Activated CD8-positive, alpha-beta T cell treated with anti-CD3 and anti-CD28 coated beads, Interleukin-2, amount 10 ng/mL, durations not matched to agents 7 days and 5 days (primary cell): Measurements from ENCODE around the gene HSPB7. TPM values are rescaled to one million over a fixed set of nuclear protein-coding genes. Genes with fewer than 3 reads are reported as not detected.
A peak's percentile ranks its signal among the peaks of the same experiment; 100 is the strongest.
"Not testable (repeated sequence)": the region's sequence is repeated elsewhere in the genome, so short reads cannot be mapped to it uniquely, and the experiment has no call there.

ENCODE experiments used
- ATAC-seq: fragments of 150-1000 bp; cut with Tn5 transposase; one replicate; pipeline ENCODE4 v1.10.0; 2021; ENCODE audit warnings: moderate library complexity
- CTCF ChIA-PET: fragments of 350-600 bp; sonication (Branson Sonifier 250); formaldehyde crosslinking; loops from one replicate; lab custom pipeline; 2021; ENCODE audit warnings: antibody characterized with exemption; lab: Charles Lee
- POLR2A ChIA-PET: fragments of 350-600 bp; sonication (Branson Sonifier 250); formaldehyde crosslinking; loops from one replicate; lab custom pipeline; 2021; ENCODE audit warnings: antibody characterized with exemption; lab: Charles Lee
- DNase-seq: peaks from one replicate; pipeline ENCODE4 v3.0.0-alpha.2; 2020
- H3K27ac Mint-ChIP-seq: one replicate; pipeline ENCODE4 v1.8.0; 2021; ENCODE audit warnings: mild to moderate bottlenecking, mixed read lengths
- H3K27me3 Mint-ChIP-seq: one replicate; pipeline ENCODE4 v1.8.0; 2021; ENCODE audit warnings: low read depth, mixed read lengths
- H3K36me3 Mint-ChIP-seq: one replicate; pipeline ENCODE4 v1.8.0; 2021; ENCODE audit warnings: low read depth, mixed read lengths
- H3K4me1 Mint-ChIP-seq: one replicate; pipeline ENCODE4 v1.8.0; 2021; ENCODE audit warnings: low read depth, mixed read lengths
- H3K4me3 Mint-ChIP-seq: one replicate; pipeline ENCODE4 v1.8.0; 2021; ENCODE audit warnings: mild to moderate bottlenecking, mixed read lengths
- H3K9me3 Mint-ChIP-seq: one replicate; pipeline ENCODE4 v1.8.0; 2022; ENCODE audit warnings: mixed read lengths; ENCODE audit not compliant: insufficient read depth
- total RNA-seq, 2 experiments: library from RNA; stranded (reverse); gene quantifications; one replicate each; pipeline ENCODE4 v1.2.3, GENCODE V29; 2021

HSPB7 gene
- total RNA-seq, 2 experiments from 2014 or later: not detected

DNA sequence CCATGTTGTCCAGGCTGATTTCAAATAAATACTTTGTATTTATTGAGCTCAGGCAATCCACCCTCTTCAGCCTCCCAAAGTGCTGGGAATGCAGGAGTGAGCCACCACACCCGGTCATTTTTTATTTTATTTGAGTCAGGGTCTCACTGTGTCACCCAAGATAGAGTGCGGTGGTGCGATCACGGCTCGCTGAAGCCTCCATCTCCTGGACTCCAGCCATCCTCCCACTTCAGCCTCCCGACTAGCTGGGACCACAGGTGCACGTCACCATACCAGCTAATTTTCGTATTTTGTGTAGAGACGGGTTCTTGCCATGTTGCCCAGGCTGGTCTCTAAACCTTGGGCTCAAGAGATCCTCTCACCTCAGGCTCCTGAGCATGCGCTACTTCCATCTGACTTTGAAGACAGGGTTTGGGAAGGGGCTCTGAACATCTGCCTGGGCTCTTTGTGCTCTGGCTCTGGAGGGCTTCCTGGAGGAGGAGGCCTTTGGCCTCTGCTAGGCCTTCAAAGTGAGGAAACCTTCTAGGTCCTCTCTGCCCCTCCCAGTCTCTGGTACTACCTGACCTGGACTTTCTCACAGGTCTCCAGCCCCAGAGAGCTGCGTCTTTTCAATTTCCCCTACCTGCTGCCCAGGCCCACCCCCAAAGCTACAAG lies 5.8 kb downstream of the HSPB7 start:
- peaks cover 10% of the 10 kb centered on the region for H3K27me3 Mint-ChIP-seq
- POLR2A ChIA-PET: interaction anchor here (0.9 kb wide), 1 partner anchor 502 kb away, joined by 3 read pairs; the partner anchor contains the start of gene RNU1-1
- H3K27ac Mint-ChIP-seq: peak overlapping the region; percentile 25
- no peak overlapping the region for H3K4me3 Mint-ChIP-seq
- ATAC-seq (no peak), DNase-seq (no peak)
- H3K4me1 Mint-ChIP-seq: peaks cover 12% of the 10 kb centered on the region
- H3K9me3 Mint-ChIP-seq: no peaks in the 10 kb centered on the region
- CTCF ChIA-PET: interaction anchor here (1.9 kb wide), 1 partner anchor 44 kb away, joined by 8 read pairs; no protein-coding TSS in a partner anchor
- no peaks in the 10 kb centered on the region for H3K36me3 Mint-ChIP-seq

DNA sequence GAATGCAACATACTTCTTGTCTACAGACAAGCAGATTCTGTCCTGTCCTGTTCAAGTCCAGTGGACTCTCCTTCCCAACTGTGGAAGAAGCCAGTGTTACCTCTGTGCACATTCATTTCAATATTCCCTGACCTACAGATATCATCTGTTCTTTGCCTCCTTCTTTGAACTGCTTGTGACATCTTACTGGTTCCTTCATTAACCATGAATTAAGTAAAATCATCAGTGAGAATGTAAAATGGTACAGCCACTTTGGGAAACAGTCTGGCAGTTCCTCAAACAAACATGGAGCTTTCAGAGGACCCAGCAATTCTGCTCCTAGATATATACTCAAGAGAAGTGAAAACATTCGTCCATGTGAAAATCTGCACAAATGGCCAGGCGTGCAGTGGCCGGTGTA lies 7.0 kb downstream of the HSPB7 start:
- Mint-ChIP-seq H3K36me3 (no peaks in the 10 kb centered on the region), H3K9me3 (no peaks in the 10 kb centered on the region), H3K4me1 (peaks cover 18% of the 10 kb centered on the region), H3K27me3 (peaks cover 10% of the 10 kb centered on the region), H3K27ac (no peak overlapping the region), H3K4me3 (no peak overlapping the region)
- ChIA-PET CTCF (interaction anchor here (1.3 to 2.0 kb wide), 4 partner anchors 45 to 219 kb away, joined by 4 to 6 read pairs (median 4); no protein-coding TSS in a partner anchor), POLR2A (no interaction called here)
- no peak for DNase-seq
- ATAC-seq: no peak

DNA sequence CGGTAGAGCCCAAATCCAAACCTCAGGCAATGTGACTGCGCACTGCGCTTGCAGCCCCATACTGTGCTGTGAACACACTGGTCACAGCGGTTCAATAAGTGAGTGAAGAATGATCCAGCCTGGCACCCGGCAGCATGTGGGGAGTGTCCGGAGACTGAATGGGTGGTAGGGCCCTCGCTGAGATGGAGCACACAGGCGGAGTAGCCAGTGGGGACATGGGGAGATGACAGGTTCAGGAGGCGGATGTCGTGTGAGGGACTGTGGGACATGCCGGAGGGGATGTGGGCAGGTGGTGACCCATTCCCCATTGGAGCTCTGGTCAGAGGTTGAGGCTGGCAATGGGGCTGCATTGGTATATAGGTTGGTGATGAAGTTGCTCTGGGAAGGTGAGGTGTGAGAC lies 8.2 kb downstream of the HSPB7 start:
- peaks cover 18% of the 10 kb centered on the region for H3K4me1 Mint-ChIP-seq
- H3K36me3 Mint-ChIP-seq: no peaks in the 10 kb centered on the region
- ATAC-seq: no peak
- H3K27ac Mint-ChIP-seq: no peak overlapping the region
- peaks cover 9% of the 10 kb centered on the region for H3K27me3 Mint-ChIP-seq
- POLR2A ChIA-PET: no interaction called here
- CTCF ChIA-PET: interaction anchor here (0.6 to 2.0 kb wide), 13 partner anchors 11 to 339 kb away, joined by 3 to 6 read pairs (median 4); partner anchors contain the start of genes CLCNKA and SPEN
- H3K4me3 Mint-ChIP-seq: no peak overlapping the region
- no peaks in the 10 kb centered on the region for H3K9me3 Mint-ChIP-seq
- DNase-seq: no peak

DNA sequence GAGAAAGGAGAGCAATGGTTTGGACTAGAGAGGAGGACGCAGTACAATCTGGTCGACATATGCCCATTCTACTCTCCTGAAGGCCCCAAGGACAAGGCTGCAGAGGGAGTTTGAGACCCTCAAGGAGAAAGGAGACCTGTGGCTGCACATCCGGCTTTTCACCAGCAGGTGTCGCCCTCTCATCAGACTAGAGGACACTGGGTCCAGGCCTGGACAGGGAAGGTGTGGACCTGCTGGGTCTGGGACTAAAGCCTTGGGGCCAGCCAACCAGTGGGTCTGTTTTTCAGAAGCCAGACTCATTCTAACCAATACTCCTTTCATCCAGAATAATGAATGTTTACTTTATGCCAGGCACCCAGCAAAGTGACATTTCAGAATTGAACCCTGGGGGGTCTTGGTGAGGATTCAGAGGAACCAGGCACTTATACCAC lies 8.8 kb downstream of the HSPB7 start:
- H3K4me1 Mint-ChIP-seq: peaks cover 18% of the 10 kb centered on the region
- no peak overlapping the region for H3K4me3 Mint-ChIP-seq
- ChIA-PET POLR2A (no interaction called here), CTCF (interaction anchor here (0.6 to 2.0 kb wide), 9 partner anchors 11 to 206 kb away, joined by 3 to 5 read pairs (median 3); partner anchors contain the start of genes CLCNKA and SPEN)
- H3K27ac Mint-ChIP-seq: no peak overlapping the region
- ATAC-seq (peak; percentile 64), DNase-seq (peak; percentile 82)
- H3K36me3 Mint-ChIP-seq: no peaks in the 10 kb centered on the region
- H3K9me3 Mint-ChIP-seq: no peaks in the 10 kb centered on the region
- H3K27me3 Mint-ChIP-seq: peaks cover 5% of the 10 kb centered on the region

DNA sequence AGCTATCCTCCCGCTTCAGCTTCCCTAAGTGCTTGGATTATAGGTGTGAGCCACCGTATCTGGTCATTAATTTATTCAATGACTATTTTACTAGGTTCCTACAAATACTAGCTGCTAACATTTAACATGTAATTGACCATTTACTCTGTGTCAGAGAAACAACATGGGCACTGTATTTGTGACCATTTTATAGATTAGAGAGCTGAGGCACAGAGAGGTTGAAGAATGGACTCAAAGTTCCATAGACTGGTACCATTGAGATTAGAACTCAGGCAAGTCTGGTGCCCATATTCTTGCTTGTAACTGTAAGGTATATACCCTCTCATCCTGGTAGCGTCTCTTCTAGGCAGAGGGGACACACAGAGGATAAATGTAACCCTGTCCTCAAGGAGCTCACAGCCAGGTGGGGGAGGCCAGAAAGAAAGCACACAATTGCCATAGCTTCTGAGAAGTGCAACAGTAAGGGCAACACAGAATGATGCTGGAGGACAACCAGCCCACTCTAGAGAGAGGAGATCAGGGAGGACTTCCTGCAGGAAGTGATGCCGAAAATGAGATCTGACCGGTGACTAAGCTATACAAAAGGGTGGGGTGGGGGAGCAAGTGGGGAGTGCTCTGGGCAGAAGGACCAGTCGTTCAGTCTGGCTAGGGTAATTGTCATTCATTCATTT lies 10.0 kb downstream of the HSPB7 start:
- Mint-ChIP-seq H3K36me3 (no peaks in the 10 kb centered on the region), H3K9me3 (no peaks in the 10 kb centered on the region), H3K27ac (no peak overlapping the region), H3K4me1 (peaks cover 18% of the 10 kb centered on the region), H3K4me3 (no peak overlapping the region), H3K27me3 (peaks cover 5% of the 10 kb centered on the region)
- ATAC-seq: no peak
- ChIA-PET CTCF (interaction anchor here (0.7 to 3.0 kb wide), 18 partner anchors 11 to 237 kb away, joined by 3 to 11 read pairs (median 3); no protein-coding TSS in a partner anchor), POLR2A (no interaction called here)
- no peak for DNase-seq

DNA sequence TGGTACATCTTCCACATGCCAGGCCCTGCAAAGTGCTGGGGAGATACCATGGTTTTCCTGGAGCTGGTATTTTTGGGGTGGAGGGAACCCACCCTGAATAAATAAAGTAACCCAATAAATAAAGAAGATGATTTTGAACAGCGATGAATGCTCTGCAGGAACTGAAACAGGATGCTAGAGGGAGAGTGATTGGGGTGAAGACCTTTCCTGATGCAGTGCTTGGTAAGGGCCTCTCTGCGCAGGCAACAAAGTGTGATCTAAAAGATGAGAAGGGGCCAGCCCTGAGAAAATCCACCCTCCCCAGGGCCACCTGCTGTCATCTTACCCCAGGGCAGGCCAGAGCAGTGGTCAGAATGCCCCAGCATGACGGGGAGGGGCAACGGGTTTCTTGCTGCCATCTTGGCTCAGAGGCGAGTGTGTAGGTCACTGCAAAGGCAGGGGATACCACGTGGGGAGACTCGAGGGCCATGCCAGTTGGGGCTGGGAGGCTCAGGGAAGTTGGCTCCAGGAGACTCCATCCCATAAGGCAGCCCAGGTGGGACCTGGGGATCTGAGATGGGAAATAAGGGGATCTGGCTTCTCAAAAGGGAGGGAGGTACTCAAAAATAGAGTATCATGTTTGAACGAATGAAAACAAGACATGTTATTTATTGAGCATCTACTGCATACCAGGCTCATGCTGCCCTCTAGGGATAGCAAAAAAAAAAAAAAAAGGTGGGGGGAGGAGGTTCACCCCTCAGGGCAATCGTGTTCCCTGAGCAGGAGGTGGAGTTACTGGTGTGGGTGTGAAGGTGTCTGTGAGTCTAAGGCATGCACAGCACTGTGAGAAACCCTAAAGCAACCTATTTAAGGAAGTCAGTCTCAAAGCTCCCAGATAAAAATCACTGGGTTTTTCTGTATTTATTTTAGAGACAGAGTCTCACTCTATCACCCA lies 11.0 kb downstream of the HSPB7 start:
- H3K9me3 Mint-ChIP-seq: no peaks in the 10 kb centered on the region
- peaks cover 12% of the 10 kb centered on the region for H3K4me1 Mint-ChIP-seq
- DNase-seq (no peak), ATAC-seq (peak; percentile 45)
- POLR2A ChIA-PET: interaction anchor here (0.5 kb wide), 1 partner anchor 78 kb away, joined by 3 read pairs; no protein-coding TSS in a partner anchor
- no peak overlapping the region for H3K4me3 Mint-ChIP-seq
- CTCF ChIA-PET: interaction anchor here (0.8 to 3.0 kb wide), 15 partner anchors 10 to 215 kb away, joined by 3 to 11 read pairs (median 3); no protein-coding TSS in a partner anchor
- no peaks in the 10 kb centered on the region for H3K36me3 Mint-ChIP-seq
- H3K27ac Mint-ChIP-seq: no peak overlapping the region
- H3K27me3 Mint-ChIP-seq: peaks cover 5% of the 10 kb centered on the region

DNA sequence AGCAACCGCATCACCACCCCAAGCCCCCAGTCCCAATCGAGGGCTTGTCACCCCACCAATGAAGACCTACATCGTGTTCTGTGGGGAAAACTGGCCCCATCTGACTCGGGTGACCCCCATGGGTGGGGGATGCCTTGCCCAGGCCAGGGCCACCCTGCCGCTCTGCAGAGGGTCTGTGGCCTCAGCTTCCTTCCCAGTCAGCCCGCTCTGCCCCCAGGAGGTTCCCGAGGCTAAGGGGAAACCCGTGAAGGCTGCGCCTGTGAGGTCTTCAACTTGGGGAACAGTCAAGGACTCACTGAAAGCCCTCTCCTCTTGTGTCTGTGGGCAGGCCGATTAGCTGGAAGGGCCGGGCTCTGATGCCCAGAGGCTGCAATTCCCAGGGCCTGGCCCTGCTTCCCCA lies 11.8 kb downstream of the HSPB7 start:
- Mint-ChIP-seq H3K27ac (no peak overlapping the region), H3K27me3 (peaks cover 5% of the 10 kb centered on the region), H3K4me3 (no peak overlapping the region), H3K9me3 (no peaks in the 10 kb centered on the region), H3K36me3 (no peaks in the 10 kb centered on the region), H3K4me1 (peaks cover 12% of the 10 kb centered on the region)
- ChIA-PET CTCF (interaction anchor here (1.0 to 3.0 kb wide), 2 partner anchors 11 to 215 kb away, joined by 3 to 11 read pairs; no protein-coding TSS in a partner anchor), POLR2A (no interaction called here)
- ATAC-seq: no peak
- DNase-seq: no peak

DNA sequence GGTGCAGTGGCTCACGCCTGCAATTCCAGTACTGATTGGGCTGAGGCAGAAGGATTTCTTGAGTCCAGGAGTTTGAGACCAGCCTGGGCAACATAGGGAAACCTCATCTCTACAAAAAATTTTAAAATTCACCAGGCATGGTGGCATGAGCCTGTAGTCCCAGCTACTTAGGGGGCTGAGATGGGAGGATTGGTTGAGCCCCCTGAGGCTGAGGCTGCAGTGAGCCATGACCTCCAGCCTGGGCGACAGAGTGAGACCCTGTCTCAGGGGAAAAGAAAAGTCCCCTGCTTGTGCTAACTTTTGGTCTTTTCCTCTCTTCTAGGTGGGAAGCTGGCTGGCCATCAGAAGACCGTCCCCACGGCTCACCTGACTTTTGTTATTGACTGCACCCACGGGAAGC lies 12.2 kb downstream of the HSPB7 start:
- DNase-seq: no peak
- H3K36me3 Mint-ChIP-seq: no peaks in the 10 kb centered on the region
- POLR2A ChIA-PET: no interaction called here
- H3K27ac Mint-ChIP-seq: no peak overlapping the region
- CTCF ChIA-PET: interaction anchor here (1.7 to 3.0 kb wide), 2 partner anchors 11 to 214 kb away, joined by 7 to 11 read pairs; no protein-coding TSS in a partner anchor
- peaks cover 12% of the 10 kb centered on the region for H3K4me1 Mint-ChIP-seq
- no peaks in the 10 kb centered on the region for H3K9me3 Mint-ChIP-seq
- ATAC-seq: no peak
- peaks cover 5% of the 10 kb centered on the region for H3K27me3 Mint-ChIP-seq
- H3K4me3 Mint-ChIP-seq: no peak overlapping the region

DNA sequence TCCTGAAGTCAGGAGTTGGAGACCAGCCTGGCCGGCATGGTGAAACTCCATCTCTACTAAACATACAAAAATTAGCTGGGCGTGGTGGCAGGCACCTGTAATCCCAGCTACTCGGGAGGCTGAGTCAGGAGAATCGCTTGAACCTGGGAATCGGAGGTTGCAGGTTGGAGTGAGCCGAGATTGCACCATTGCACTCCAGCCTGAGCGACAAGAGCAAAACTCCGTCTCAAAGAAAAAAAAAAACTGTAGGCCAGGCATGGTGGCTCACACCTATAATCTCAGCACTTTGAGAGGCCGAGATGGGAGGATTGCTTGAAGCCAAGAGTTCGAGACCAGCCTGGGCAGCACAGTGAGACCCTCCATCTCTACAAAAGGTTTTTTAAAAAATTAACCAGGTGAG lies 16.6 kb downstream of the HSPB7 start:
- H3K27me3 Mint-ChIP-seq, H3K4me3 Mint-ChIP-seq, POLR2A ChIA-PET, CTCF ChIA-PET, ATAC-seq, DNase-seq, H3K27ac Mint-ChIP-seq, H3K4me1 Mint-ChIP-seq, H3K9me3 Mint-ChIP-seq, H3K36me3 Mint-ChIP-seq: not testable (repeated sequence)

DNA sequence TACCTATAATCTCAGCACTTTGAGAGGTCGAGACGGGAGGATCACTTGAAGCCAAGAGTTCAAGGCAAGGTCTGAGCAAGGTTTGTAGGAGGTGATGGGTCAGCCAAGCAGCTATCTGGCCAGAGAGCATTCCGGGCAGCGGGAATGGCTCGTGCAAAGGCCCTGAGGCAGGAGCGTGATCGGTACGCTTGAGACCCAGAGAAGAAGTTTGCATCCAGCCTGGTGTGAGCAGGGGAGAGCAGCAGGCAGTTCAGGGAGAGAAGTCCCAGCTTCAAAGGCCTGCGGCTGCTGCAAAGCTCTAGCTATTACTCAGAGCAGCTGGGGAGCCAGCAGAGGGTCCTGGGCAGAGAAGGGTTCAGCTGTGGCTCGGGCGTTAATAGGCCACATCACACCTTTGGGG lies 18.9 kb downstream of the HSPB7 start:
- no peak overlapping the region for H3K4me3 Mint-ChIP-seq
- no peak overlapping the region for H3K27ac Mint-ChIP-seq
- H3K4me1 Mint-ChIP-seq: no peaks in the 10 kb centered on the region
- no peaks in the 10 kb centered on the region for H3K9me3 Mint-ChIP-seq
- DNase-seq: no peak
- H3K27me3 Mint-ChIP-seq: peaks cover 6% of the 10 kb centered on the region
- ChIA-PET POLR2A (interaction anchor here (0.6 kb wide), 1 partner anchor 212 kb away, joined by 3 read pairs; no protein-coding TSS in a partner anchor), CTCF (interaction anchor here (0.6 to 1.6 kb wide), 2 partner anchors 11 to 207 kb away, joined by 3 read pairs; no protein-coding TSS in a partner anchor)
- ATAC-seq: no peak
- no peaks in the 10 kb centered on the region for H3K36me3 Mint-ChIP-seq
